C4-2B (cell line): ENCODE data around the gene SLC25A5.

Experiments
- ZFX ChIP-seq: fragments of 450-650 bp; IDR thresholded peaks from 2 replicates; pipeline ENCODE4 v1.6.1; 2017
- TF ChIP-seq, protein P1 (sequence below): fragments of 450-650 bp; conservative IDR thresholded peaks from 2 replicates; pipeline ENCODE4 v1.5.1; 2017; ENCODE audit warnings: mild to moderate bottlenecking

DNA sequence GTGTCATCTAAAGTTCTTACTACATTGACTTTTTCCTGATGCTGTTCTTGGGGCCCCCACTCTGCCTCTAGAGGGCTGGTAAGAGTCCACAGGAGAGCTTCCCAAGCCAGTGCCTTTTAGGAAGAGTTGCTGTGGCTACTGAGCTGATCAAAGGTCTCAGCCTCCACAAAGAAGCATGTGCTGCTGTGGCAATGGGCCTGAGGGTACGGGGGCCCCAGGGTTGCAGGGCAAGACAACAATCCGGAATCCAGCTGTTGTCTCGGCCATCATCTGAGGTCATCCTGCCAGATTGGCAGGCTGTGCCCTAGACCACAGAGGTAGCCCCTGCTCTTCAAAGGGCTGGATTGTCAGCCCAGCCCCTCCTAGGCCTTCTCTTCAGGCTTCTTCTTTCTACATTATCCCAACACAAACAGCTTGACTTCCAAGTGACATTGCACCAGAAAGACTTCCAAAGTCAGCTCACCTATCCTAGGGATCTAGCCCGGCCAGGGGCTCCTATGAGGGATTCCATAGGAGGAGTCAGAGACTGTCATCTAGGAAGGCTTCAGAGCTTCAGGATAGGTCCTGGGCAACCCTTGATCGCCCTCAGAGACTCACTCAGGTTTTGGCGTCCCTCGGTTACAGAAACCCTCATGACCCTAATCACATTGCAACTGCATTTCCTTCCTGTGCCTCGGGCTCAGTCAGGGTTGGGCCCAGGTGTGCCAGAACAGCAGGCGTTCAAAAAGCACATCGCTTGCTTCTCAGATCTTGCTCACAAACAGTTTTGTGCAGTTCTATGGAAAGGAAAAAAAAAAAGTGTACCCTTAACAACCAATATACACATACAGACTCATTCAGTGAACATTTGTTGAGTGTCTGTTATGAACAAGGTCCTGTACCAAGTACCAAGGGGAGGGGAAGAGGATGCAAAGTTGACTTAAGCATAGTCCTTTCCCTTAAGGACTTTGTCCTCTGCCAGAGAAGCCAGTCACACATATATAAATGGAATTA lies 27.8 kb downstream of the SLC25A5 start:
- TF ChIP-seq, protein P1, sequence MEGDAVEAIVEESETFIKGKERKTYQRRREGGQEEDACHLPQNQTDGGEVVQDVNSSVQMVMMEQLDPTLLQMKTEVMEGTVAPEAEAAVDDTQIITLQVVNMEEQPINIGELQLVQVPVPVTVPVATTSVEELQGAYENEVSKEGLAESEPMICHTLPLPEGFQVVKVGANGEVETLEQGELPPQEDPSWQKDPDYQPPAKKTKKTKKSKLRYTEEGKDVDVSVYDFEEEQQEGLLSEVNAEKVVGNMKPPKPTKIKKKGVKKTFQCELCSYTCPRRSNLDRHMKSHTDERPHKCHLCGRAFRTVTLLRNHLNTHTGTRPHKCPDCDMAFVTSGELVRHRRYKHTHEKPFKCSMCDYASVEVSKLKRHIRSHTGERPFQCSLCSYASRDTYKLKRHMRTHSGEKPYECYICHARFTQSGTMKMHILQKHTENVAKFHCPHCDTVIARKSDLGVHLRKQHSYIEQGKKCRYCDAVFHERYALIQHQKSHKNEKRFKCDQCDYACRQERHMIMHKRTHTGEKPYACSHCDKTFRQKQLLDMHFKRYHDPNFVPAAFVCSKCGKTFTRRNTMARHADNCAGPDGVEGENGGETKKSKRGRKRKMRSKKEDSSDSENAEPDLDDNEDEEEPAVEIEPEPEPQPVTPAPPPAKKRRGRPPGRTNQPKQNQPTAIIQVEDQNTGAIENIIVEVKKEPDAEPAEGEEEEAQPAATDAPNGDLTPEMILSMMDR: no peak
- TF ChIP-seq ZFX: no peak
